HepG2 (cell line): ENCODE data around the gene CNR1. TPM values are rescaled to one million over a fixed set of nuclear protein-coding genes. Genes with fewer than 3 reads are reported as not detected.

Experiments used
- ATAC-seq: fragments of 200-7000 bp; cut with Tn5 transposase; 3 replicates; pipeline ENCODE4 v1.9.1; 2020; ENCODE audit warnings: mild to moderate bottlenecking, moderate library complexity
- BruUV-seq: library from RNA; stranded (reverse); fragments of 400-500 nt; replicated peaks from 2 replicates; lab custom pipeline; 2021; lab: Mats Ljungman, UMichigan
- CTCF ChIA-PET: fragments of 300-600 bp; formaldehyde crosslinking; extraction: SDS; loops from one replicate; lab custom pipeline; 2021; ENCODE audit warnings: low total read pairs, inconsistent platforms, low intra/inter-chr PET ratio; lab: Yijun Ruan, JAX
- POLR2A ChIA-PET: fragments of 350-600 bp; sonication (Branson Sonifier 250); formaldehyde crosslinking; loops from one replicate; lab custom pipeline; 2020; ENCODE audit warnings: antibody characterized with exemption, inconsistent platforms; lab: Yijun Ruan, JAX
- DNase-seq: peaks from one replicate; pipeline ENCODE4 v3.0.0-alpha.2; 2015; ENCODE audit warnings: low spot score
- FAIRE-seq: peaks from 3 replicates; lab custom pipeline; 2011; peaks lifted over from hg19 to GRCh38; lab: Jason Lieb, UNC
- H2AFZ ChIP-seq: one replicate; pipeline ENCODE4 v1.6.1; 2011; ENCODE audit warnings: low read length, inconsistent platforms
- H3K27ac ChIP-seq: fragments of 300-600 bp; 3 replicates; pipeline ENCODE4 v1.8.0; 2011; ENCODE audit warnings: mixed run types, mild to moderate bottlenecking, mixed read lengths, low read length, inconsistent platforms; ENCODE audit not compliant: insufficient read depth; ENCODE audit errors: extremely low read length
- H3K27me3 ChIP-seq, 2 experiments: fragments of 200-600 bp in 1 of 2; 2 replicates in 1 of 2; 3 replicates in 1 of 2; pipeline versions ENCODE4 v1.6.0 to v1.8.0; 2011; ENCODE audit warnings: low read length in 2 of 2, mild to moderate bottlenecking in 2 of 2, moderate library complexity in 2 of 2, inconsistent platforms in 1 of 2; ENCODE audit not compliant: insufficient read depth in 2 of 2, control insufficient read depth in 1 of 2
- H3K36me3 ChIP-seq, 2 experiments: fragments of 200-600 bp in 1 of 2; replicated peaks in 1 of 2; 2 replicates in 1 of 2; 3 replicates in 1 of 2; pipeline versions ENCODE4 v1.5.1 to v1.8.0; 2011; ENCODE audit warnings: low read length in 2 of 2, inconsistent platforms in 1 of 2; ENCODE audit not compliant: insufficient read depth in 2 of 2, control insufficient read depth in 1 of 2
- H3K4me1 ChIP-seq: 2 replicates; pipeline ENCODE4 v1.5.1; 2012; ENCODE audit warnings: low read length, inconsistent platforms; ENCODE audit not compliant: insufficient read depth
- H3K4me2 ChIP-seq: 2 replicates; pipeline ENCODE4 v1.6.0; 2011; ENCODE audit warnings: low read depth, low read length, inconsistent platforms
- H3K4me3 ChIP-seq, 3 experiments: fragments of 200-600 bp in 1 of 3; sonication (generic), shearing (Covaris generic) in 1 of 3; replicated peaks in 1 of 3; 2 replicates each; pipeline ENCODE4 v1.5.1; 2011 to 2016; ENCODE audit warnings: low read length in 3 of 3, inconsistent platforms in 2 of 3, low read depth in 2 of 3, mild to moderate bottlenecking in 2 of 3, control low read depth in 1 of 3, mixed read lengths in 1 of 3; ENCODE audit not compliant: insufficient read depth in 1 of 3
- H3K79me2 ChIP-seq: one replicate; pipeline ENCODE4 v1.6.1; 2011; ENCODE audit warnings: low read length, inconsistent platforms; ENCODE audit not compliant: insufficient read depth
- H3K9ac ChIP-seq: 2 replicates; pipeline ENCODE4 v1.6.0; 2011; ENCODE audit warnings: mild to moderate bottlenecking, low read depth, low read length, inconsistent platforms; ENCODE audit not compliant: insufficient read depth
- H3K9me3 ChIP-seq: 2 replicates; pipeline ENCODE4 v1.5.1; 2012; ENCODE audit warnings: mild to moderate bottlenecking, low read length
- H4K20me1 ChIP-seq: 2 replicates; pipeline ENCODE4 v1.6.0; 2011; ENCODE audit warnings: inconsistent platforms, mild to moderate bottlenecking, low read length, moderate library complexity; ENCODE audit not compliant: insufficient read depth
- CBX2 ChIP-seq, 2 experiments: fragments of 200-600 bp in 1 of 2; sonication (generic); formaldehyde crosslinking in 1 of 2; IDR thresholded peaks; 2 replicates each; pipeline versions ENCODE4 v1.7.0 to v1.8.1; 2018 to 2022; ENCODE audit warnings: low read depth in 2 of 2, low read length in 1 of 2, mild to moderate bottlenecking in 1 of 2, missing genetic modification reagents in 1 of 2
- EZH2 ChIP-seq: conservative IDR thresholded peaks from 2 replicates; pipeline ENCODE4 v1.6.1; 2012; ENCODE audit warnings: mild to moderate bottlenecking, low read depth, low read length, moderate library complexity
- MAZ ChIP-seq, 2 experiments: sonication (generic) in 1 of 2; formaldehyde crosslinking in 1 of 2; IDR thresholded peaks; 2 replicates each; pipeline versions ENCODE4 v1.5.0 to v1.6.1; 2012 to 2020; ENCODE audit warnings: low read depth in 2 of 2, mild to moderate bottlenecking in 2 of 2, borderline replicate concordance in 1 of 2, improper control_type of control experiment in 1 of 2, low read length in 1 of 2, missing genetic modification reagents in 1 of 2, moderate library complexity in 1 of 2
- MTA1 ChIP-seq: sonication (generic); formaldehyde crosslinking; IDR thresholded peaks from 2 replicates; pipeline ENCODE4 v1.4.0; 2020; ENCODE audit warnings: missing genetic modification reagents, mild to moderate bottlenecking, borderline replicate concordance
- MXD1 ChIP-seq: sonication (generic); formaldehyde crosslinking; IDR thresholded peaks from 2 replicates; pipeline ENCODE4 v1.4.0; 2020; ENCODE audit warnings: mild to moderate bottlenecking, missing genetic modification reagents
- PPARG ChIP-seq: conservative IDR thresholded peaks from 2 replicates; pipeline ENCODE4 v1.6.1; 2016; ENCODE audit warnings: missing biosample characterization, missing genetic modification reagents
- RXRB ChIP-seq: IDR thresholded peaks from 2 replicates; pipeline ENCODE4 v1.6.1; 2016; ENCODE audit warnings: borderline replicate concordance, missing genetic modification reagents, missing compliant biosample characterization
- SRF ChIP-seq: IDR thresholded peaks from 2 replicates; pipeline ENCODE4 v1.6.1; 2011; ENCODE audit warnings: mild to moderate bottlenecking, low read depth, low read length, moderate library complexity
- WGBS: methylation state at CpG from one replicate; pipeline ENCODE4 v1.1.6; 2017; ENCODE audit warnings: low lambda C conversion rate; 5-methylcytosine and 5-hydroxymethylcytosine counted together
- in situ Hi-C: cut with HindIII; loops from 2 replicates; pipeline ENCODE4 v1.10.0; 2017; ENCODE audit warnings: low pct_unique_long_range_greater_than_20kb; ENCODE audit not compliant: extremely low pct_ligation_motif_present
- intact Hi-C: fragments of 100-400 bp; cut with micrococcal nuclease; formaldehyde crosslinking; loops from one replicate; pipeline ENCODE4 v1.10.0; 2022; ENCODE audit not compliant: unreplicated experiment
- polyA plus RNA-seq, 8 experiments: library from polyadenylated mRNA; depleted of rRNA in 3 of 8; stranded (reverse) in 7 of 8; unstranded in 1 of 8; fragments of >200 nt; fragmentation: Illumina TruSeq in 4 of 8; extraction: Trizol in 4 of 8; gene quantifications; 2 replicates each; pipeline versions ENCODE4 v1.2.1 to v1.2.3, GENCODE V29; 2011 to 2016; ENCODE audit warnings: low read depth in 4 of 8, missing spikeins in 1 of 8, mixed read lengths in 1 of 8; ENCODE audit not compliant: insufficient read depth in 1 of 8
- total RNA-seq, 5 experiments: library from RNA; depleted of rRNA; stranded (reverse); fragments of >200 nt; fragmentation: Illumina TruSeq; extraction: Trizol; gene quantifications; 2 replicates each; pipeline ENCODE4 v1.2.3, GENCODE V29; 2016; ENCODE audit warnings: low read depth in 1 of 5
- TF ChIP-seq, protein P1 (sequence below): sonication (generic); formaldehyde crosslinking; IDR thresholded peaks from 2 replicates; pipeline ENCODE4 v1.4.0; 2020; ENCODE audit warnings: mild to moderate bottlenecking, missing genetic modification reagents
- TF ChIP-seq, protein P2 (sequence below): sonication (generic); formaldehyde crosslinking; conservative IDR thresholded peaks from 2 replicates; pipeline ENCODE4 v1.8.1; 2023; ENCODE audit warnings: missing genetic modification reagents

CNR1 gene
- total and polyA plus RNA-seq, 2 of the 13 experiments (the other 11 are each of a cell fraction or from before 2014, with no cell fraction given) = not detected

- TF ChIP-seq MXD1 (0 out of 2 replicates have a peak, but pooled peaks have one; percentile 30), EZH2 (peak; percentile 25; the same call in 1 of the 2 replicates), SRF (no peak), PPARG (CRISPR knock-in tag) (no peak), MAZ (IDR thresholded peaks at IDR 0.05; ENCODE audit: borderline replicate concordance, low read depth, low read length) (no peak), MAZ (CRISPR knock-in tag; IDR thresholded peaks at IDR 0.05; ENCODE audit: low read depth) (0 out of 2 replicates have a peak, but pooled peaks have one; percentile 32)
- TF ChIP-seq, protein P1, sequence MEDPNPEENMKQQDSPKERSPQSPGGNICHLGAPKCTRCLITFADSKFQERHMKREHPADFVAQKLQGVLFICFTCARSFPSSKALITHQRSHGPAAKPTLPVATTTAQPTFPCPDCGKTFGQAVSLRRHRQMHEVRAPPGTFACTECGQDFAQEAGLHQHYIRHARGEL (CRISPR knock-in tag) = no peak
- TF ChIP-seq, all 625 proteins: peak for 9
Measured at GRCh38 chr6:88166493-88167351, 575 bp upstream of the CNR1 start (continued).

DNA sequence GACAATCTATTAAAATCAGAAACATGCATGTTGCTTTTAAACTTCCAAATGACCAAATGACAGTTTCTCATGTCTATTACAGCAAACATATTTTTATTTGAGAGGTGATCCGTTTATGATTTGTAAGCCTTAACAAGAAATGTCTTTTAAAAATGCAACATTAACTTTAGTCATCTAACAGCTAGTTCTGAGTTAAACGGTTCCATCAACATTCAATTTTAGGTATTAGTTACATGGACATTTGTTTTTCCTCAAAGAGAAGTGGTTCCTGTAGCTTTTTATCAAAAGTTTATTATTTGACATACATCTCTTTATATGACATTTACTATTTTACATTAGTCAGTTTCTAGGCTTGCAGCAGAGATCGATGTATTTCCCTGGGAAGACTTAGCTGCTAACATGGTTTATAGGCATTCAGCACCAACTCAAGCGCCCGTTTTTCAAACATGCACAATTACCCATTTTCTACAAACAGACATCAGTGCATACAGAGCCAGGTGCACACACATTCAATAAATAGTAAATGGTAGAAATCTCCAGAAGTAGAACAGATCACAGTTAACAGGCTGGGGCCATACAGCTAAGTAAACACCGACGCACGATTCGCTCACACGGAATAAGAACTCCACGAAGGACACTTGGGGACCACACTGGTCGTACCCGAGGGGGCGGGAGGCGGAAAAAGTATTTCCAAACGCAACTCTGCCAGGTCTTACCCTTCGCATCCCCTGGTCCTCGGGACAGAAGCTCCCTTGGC is 882 bp downstream of the CNR1 start:
- FAIRE-seq (no peak), DNase-seq (no peak), ATAC-seq (no peak)
- Histone ChIP-seq H4K20me1 (no peaks in the 10 kb centered on the region), H3K9ac (no peak overlapping the region), H2AFZ (no peak overlapping the region), H3K79me2 (no peaks in the 10 kb centered on the region), H3K36me3 (no peaks in the 10 kb centered on the region), H3K9me3 (no peaks in the 10 kb centered on the region), H3K4me2 (peak overlapping the region; percentile 65), H3K4me1 (peaks cover 4% of the 10 kb centered on the region; the same call in 1 of the 2 replicates), H3K27me3 (peaks cover 8 to 54% of the 10 kb centered on the region in 2 experiments), H3K27ac (no peak overlapping the region), H3K4me3 (peak overlapping the region in 1 of 3 experiments; percentile 64; a peak in 1 of 6 replicates)
- no TSS peak for BruUV-seq
- TF ChIP-seq, protein P2, sequence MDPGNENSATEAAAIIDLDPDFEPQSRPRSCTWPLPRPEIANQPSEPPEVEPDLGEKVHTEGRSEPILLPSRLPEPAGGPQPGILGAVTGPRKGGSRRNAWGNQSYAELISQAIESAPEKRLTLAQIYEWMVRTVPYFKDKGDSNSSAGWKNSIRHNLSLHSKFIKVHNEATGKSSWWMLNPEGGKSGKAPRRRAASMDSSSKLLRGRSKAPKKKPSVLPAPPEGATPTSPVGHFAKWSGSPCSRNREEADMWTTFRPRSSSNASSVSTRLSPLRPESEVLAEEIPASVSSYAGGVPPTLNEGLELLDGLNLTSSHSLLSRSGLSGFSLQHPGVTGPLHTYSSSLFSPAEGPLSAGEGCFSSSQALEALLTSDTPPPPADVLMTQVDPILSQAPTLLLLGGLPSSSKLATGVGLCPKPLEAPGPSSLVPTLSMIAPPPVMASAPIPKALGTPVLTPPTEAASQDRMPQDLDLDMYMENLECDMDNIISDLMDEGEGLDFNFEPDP (CRISPR knock-in tag) = no peak
- TF ChIP-seq CBX2 (IDR thresholded peaks at IDR 0.05; ENCODE audit: low read depth, low read length) = 0 out of 2 replicates have a peak, but pooled peaks have one; percentile 75
- TF ChIP-seq CBX2 (CRISPR knock-in tag; IDR thresholded peaks at IDR 0.05; ENCODE audit: low read depth) = no peak
- TF ChIP-seq MTA1 (CRISPR knock-in tag) = no peak
- TF ChIP-seq RXRB (CRISPR knock-in tag) = no peak
- intact Hi-C loops = no loop called here
- in situ Hi-C loops = no loop called here
- ChIA-PET POLR2A (no interaction called here), CTCF (no interaction called here)
- 22% methylated on average over 17 of the region's 18 CpGs for WGBS
